Fibroblast of pulmonary artery (primary cell): Measurements from ENCODE around the gene CNR2.
"Not testable (repeated sequence)": the region's sequence is repeated elsewhere in the genome, so short reads cannot be mapped to it uniquely, and the experiment has no call there.

Source experiments
- DNase-seq: peaks from one replicate; pipeline ENCODE4 v3.0.0-alpha.2; 2010; ENCODE audit warnings: low read depth
- H3K4me3 ChIP-seq: replicated peaks from 2 replicates; pipeline ENCODE4 v1.5.1; 2011; ENCODE audit warnings: low read depth, mild to moderate bottlenecking, control low read depth, low read length, moderate library complexity
- TF ChIP-seq, protein P1 (sequence below): IDR thresholded peaks from 2 replicates; pipeline ENCODE4 v1.5.1; 2011; ENCODE audit warnings: mild to moderate bottlenecking, control low read depth, low read length, inconsistent platforms; ENCODE audit errors: missing control alignments

The CNR2 gene

DNA sequence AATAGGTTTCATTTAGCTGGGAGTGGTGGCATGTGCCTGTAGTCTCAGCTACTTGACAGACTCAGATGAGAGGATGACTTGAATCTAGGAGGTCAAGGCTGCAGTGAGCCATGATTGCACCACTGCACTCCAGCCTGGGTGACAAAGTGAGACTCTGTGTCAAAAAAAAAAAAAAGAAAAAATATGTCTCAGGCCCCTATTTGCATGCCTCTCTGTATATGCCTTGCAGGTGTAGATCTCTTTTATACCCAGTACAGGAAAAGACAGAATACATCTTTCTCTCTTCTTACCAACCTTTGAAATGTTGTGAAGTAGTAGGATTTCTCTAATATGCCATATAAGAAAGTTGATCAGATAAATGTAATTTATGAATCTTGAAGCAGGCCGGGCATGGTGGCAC is 6.4 kb downstream of the CNR2 start:
- TF ChIP-seq, protein P1, sequence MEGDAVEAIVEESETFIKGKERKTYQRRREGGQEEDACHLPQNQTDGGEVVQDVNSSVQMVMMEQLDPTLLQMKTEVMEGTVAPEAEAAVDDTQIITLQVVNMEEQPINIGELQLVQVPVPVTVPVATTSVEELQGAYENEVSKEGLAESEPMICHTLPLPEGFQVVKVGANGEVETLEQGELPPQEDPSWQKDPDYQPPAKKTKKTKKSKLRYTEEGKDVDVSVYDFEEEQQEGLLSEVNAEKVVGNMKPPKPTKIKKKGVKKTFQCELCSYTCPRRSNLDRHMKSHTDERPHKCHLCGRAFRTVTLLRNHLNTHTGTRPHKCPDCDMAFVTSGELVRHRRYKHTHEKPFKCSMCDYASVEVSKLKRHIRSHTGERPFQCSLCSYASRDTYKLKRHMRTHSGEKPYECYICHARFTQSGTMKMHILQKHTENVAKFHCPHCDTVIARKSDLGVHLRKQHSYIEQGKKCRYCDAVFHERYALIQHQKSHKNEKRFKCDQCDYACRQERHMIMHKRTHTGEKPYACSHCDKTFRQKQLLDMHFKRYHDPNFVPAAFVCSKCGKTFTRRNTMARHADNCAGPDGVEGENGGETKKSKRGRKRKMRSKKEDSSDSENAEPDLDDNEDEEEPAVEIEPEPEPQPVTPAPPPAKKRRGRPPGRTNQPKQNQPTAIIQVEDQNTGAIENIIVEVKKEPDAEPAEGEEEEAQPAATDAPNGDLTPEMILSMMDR: no peak
- no peak overlapping the region for H3K4me3 ChIP-seq
- no peak for DNase-seq

DNA sequence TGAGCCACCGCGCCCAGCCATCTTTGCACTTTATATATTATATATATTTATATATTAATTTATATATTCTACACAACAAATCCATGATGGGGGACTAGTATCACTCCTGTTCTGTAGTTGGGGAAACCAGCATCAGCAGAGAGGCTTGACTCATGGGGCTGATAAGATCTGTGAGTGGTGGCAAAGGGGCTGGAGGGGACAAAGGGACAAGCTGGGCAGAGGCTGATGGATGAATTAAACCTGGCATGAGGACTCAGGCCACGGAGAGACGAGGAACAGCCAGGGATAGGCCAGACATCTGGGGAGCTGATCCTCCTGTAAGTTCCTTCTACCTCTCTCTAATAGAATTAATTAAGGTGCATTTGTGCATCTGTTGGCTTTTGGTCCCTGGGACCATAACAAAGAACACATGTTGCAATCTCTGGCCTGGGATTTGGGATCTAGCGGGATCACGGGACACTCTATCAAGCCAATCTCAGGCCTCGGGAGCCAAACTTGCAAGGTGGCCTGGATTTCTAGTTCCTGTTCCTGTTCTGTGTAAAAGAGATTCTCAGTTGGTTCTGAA is 7.6 kb downstream of the CNR2 start:
- TF ChIP-seq, protein P1: no peak
- DNase-seq: no peak
- no peak overlapping the region for H3K4me3 ChIP-seq

DNA sequence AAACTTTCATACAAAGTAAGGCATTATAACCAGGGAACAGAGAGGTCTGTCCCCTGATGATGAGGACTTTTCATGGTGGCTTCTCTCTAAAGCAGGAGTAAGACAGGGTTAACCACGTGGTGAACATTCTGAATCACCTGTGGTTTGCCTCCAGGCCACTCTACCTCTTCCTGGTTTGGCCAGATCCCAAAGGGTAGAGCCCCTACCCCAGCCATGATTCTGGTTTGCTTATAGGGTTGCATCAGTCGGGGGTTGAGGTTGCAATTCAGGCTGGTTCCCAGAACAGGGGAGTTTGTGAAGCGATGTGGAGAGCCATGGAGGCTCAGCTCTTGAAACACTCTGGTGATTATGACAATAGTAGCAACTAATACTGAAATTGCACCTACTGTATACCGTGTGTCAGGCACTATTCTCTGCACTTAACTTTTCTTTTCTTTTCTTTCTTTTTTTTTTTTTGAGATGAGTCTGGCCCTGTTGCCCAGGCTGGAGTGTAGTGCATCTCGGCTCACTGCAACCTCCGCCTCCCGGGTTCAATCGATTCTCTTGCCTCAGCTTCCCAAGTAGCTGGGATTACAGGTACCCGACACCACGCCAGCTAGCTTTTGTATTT is 8.3 kb downstream of the CNR2 start:
- TF ChIP-seq, protein P1: no peak
- no peak overlapping the region for H3K4me3 ChIP-seq
- DNase-seq: no peak

DNA sequence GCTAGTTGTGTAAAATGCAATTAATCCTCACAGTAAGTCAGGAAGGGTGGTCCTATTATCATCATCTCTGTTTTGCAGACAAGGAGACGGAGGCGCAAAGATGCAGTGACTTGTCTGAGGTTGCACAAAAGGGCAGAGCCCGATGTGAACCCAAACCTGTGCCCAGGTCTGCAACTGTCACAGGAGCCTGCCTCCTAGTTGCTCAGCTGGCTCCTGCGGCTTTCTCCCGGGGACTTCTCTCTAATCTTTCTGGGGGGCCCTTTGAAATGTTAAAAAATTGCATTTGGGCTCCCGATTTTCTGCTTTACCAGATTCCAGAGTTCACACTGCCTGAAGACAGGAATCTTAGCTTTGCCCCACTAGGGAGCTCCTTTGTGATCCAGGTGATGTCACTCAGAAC is 9.4 kb downstream of the CNR2 start:
- TF ChIP-seq, protein P1: no peak
- no peak overlapping the region for H3K4me3 ChIP-seq

DNA sequence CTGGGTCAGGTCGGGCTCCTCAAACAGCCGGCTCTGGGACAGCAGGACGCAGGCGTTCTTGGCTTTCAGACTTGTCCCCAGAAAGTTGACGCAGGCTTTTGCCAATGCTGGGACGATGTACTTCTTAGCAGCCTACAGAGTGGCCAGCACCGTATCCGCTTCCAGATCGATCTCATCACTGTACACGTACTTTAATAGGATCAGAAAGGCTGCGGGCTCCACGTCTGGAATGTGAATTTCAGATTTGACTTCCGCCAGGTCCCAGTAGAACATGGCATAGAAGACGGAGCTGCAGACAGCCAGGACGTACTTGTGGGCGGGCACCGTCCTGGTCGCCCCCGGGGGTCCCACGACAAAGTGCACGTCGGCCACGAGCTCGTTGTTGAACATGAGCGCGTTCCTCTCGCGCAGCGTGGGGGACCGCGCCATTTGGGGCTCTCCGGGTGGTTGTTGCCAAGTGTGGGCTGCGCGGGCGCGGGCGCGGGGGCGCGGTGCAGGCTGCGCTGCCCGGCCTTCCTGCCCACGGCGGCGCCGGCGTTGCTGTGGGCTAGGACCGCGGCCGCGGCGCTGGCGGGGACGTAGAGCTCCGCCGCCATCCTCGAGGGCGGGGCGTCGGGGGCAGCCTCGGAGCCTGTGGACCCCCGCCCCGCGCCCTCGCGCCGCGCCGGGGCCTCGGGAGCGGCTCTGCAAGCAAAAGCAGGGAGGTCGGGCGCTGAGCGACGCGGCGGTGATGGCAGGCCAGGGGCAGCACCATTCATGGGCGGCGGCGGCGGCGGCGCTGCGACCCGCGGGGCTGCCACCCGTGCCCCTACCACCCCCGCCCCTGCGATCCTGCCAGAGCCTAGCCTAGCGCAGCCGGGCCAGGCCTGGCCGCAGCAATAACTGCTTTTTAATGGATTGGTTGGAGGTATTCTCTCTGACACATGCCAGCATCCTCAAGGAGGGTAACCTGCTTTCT is 10.6 kb downstream of the CNR2 start:
- no peak overlapping the region for H3K4me3 ChIP-seq
- DNase-seq: no peak
- TF ChIP-seq, protein P1: no peak

More for the DNA sequence above, 9.4 kb downstream of the CNR2 start:
- DNase-seq: no peak

DNA sequence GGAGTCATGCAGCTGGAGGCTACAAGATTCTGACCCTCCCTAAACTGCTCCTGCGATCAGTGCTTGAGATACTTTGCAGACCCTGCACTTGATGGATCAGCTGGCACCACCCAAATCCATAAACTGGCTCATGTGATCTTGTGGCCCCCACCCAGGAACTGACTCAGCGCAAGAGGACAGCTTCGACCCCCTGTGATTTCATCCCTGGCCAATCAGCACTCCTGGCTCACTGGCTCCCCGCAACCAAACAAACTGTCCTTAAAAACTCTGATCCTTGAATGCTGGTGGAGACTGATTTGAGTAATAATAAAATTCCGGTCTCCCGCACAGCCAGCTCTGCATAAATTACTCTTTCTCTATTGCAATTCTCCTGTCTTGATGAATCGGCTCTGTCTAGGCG is 13.1 kb downstream of the CNR2 start:
- not testable (repeated sequence) for DNase-seq, H3K4me3 ChIP-seq

DNA sequence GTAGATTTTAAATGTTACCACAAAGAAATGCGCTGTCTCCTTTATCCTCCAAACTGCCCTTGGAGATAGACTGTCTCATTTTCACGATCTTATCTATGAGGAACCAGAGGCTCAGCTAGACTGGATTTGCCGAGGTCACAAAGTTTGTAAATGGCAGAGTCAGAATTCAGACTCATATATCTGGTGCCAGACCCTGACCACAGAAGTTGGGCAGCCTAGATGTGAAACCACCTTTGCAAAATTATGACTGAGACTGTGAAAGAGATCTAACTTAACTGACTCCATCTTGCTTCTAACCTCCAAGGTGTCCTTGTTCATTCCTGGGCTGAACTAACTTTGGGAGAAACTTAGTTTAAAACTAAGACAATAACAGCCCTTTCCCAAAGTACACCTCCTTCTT is 14.1 kb downstream of the CNR2 start:
- DNase-seq: no peak
- no peak overlapping the region for H3K4me3 ChIP-seq

More for the DNA sequence above, 14.1 kb downstream of the CNR2 start:
- TF ChIP-seq, protein P1: no peak
